Common myeloid progenitor, CD34-positive (primary cell): ENCODE results near the gene FOXK1.
"Not testable (repeated sequence)": the region's sequence is repeated elsewhere in the genome, so short reads cannot be mapped to it uniquely, and the experiment has no call there.

Source experiments
- CTCF ChIA-PET: fragments of 350-600 bp; sonication (Branson Sonifier 250); formaldehyde crosslinking; loops from one replicate; lab custom pipeline; 2021; ENCODE audit warnings: antibody characterized with exemption; lab: Charles Lee
- POLR2A ChIA-PET: fragments of 350-600 bp; sonication (Branson Sonifier 250); formaldehyde crosslinking; loops from one replicate; lab custom pipeline; 2021; ENCODE audit warnings: antibody characterized with exemption; lab: Charles Lee
- DNase-seq, 3 donors: peaks; one replicate each; pipeline versions ENCODE4 v3.0.0 to v3.0.0-alpha.2; 2013
- H3K27ac ChIP-seq, 2 experiments: 1 replicate in 1 of 2; 2 replicates in 1 of 2; pipeline ENCODE4 v1.7.0; 2013; ENCODE audit warnings: inconsistent platforms in 2 of 2, low read length in 2 of 2, mild to moderate bottlenecking in 2 of 2, low read depth in 1 of 2, moderate library complexity in 1 of 2; ENCODE audit not compliant: severe bottlenecking in 2 of 2, insufficient read depth in 1 of 2, poor library complexity in 1 of 2
- H3K27me3 ChIP-seq, 5 experiments: replicated peaks in 2 of 5; 1 replicate in 3 of 5; 2 replicates in 2 of 5; pipeline versions ENCODE4 v1.6.1 to v1.7.0; 2013; ENCODE audit warnings: low read length in 4 of 5, mild to moderate bottlenecking in 2 of 5, moderate library complexity in 2 of 5, inconsistent platforms in 1 of 5; ENCODE audit not compliant: insufficient read depth in 5 of 5, control insufficient read depth in 4 of 5
- H3K36me3 ChIP-seq, 4 experiments: 1 replicate in 2 of 4; 2 replicates in 2 of 4; pipeline versions ENCODE4 v1.6.1 to v1.7.0; 2013; ENCODE audit warnings: low read length in 3 of 4, control low read depth in 1 of 4, mild to moderate bottlenecking in 1 of 4; ENCODE audit not compliant: control insufficient read depth in 4 of 4, insufficient read depth in 4 of 4
- H3K4me1 ChIP-seq, 4 experiments: 1 replicate in 3 of 4; 2 replicates in 1 of 4; pipeline versions ENCODE4 v1.6.1 to v1.7.1; 2013; ENCODE audit warnings: low read length in 3 of 4, mild to moderate bottlenecking in 3 of 4, control low read depth in 1 of 4, inconsistent platforms in 1 of 4, moderate library complexity in 1 of 4; ENCODE audit not compliant: control insufficient read depth in 4 of 4, insufficient read depth in 4 of 4; ENCODE audit errors: control extremely low read depth in 1 of 4
- H3K4me3 ChIP-seq, 7 experiments: 1 replicate in 4 of 7; 2 replicates in 3 of 7; pipeline versions ENCODE4 v1.5.1 to v1.7.0; 2013; ENCODE audit warnings: mild to moderate bottlenecking in 7 of 7, low read length in 6 of 7, moderate library complexity in 6 of 7, inconsistent platforms in 2 of 7, low read depth in 2 of 7, control low read depth in 1 of 7; ENCODE audit not compliant: insufficient read depth in 4 of 7, control insufficient read depth in 1 of 7; ENCODE audit errors: extremely low read depth in 1 of 7
- H3K9me3 ChIP-seq, 5 experiments: 1 replicate in 4 of 5; 2 replicates in 1 of 5; pipeline versions ENCODE4 v1.6.1 to v1.7.1; 2013; ENCODE audit warnings: low read length in 4 of 5, mild to moderate bottlenecking in 2 of 5, inconsistent platforms in 1 of 5, low read depth in 1 of 5, moderate library complexity in 1 of 5; ENCODE audit not compliant: control insufficient read depth in 4 of 5, insufficient read depth in 2 of 5; ENCODE audit errors: control extremely low read depth in 1 of 5
- WGBS: methylation state at CpG from one replicate; pipeline ENCODE4 v1.1.5; 2013; ENCODE audit not compliant: insufficient coverage; 5-methylcytosine and 5-hydroxymethylcytosine counted together

The FOXK1 gene

GRCh38 chr7:4642468-4643203, 39.5 kb upstream of the FOXK1 start:
- Histone ChIP-seq H3K4me3 (peak overlapping the region; percentile 55 to 91 (median 77)), H3K4me1 (peaks cover 3 to 14% (median 12%) of the 10 kb centered on the region in 4 experiments), H3K27me3 (no peaks in the 10 kb centered on the region), H3K36me3 (no peaks in the 10 kb centered on the region), H3K9me3 (peaks cover 0 to 4% (median 0%) of the 10 kb centered on the region in 5 experiments), H3K27ac (peak overlapping the region; percentile 70 to 88)
- POLR2A ChIA-PET = interaction anchor here (0.8 to 1.8 kb wide), 4 partner anchors 29 to 133 kb away, joined by 3 to 14 read pairs (median 9); partner anchors contain the start of genes AP5Z1 and FOXK1
- 71% methylated on average over 10 of the region's 20 CpGs for WGBS
- CTCF ChIA-PET = interaction anchor here (0.7 to 3.6 kb wide), 6 partner anchors 9 to 83 kb away, joined by 3 to 23 read pairs (median 4); partner anchors contain the start of gene FOXK1
- peak in 2 of 3 donors; percentile 25 to 41 for DNase-seq

DNA sequence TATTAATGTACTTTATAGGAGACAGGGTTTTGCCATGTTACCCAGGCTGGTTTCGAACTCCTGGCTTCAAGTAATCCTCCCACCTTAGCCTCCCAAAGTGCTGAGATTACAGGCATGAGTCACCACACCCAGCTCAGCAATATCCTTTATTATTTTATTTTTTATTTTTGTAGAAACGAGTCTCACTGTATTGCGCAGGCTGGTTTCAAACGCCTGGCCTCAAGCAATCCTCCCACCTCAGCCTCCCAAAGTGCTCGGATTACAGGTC, 39.0 kb upstream of the FOXK1 start:
- H3K9me3 ChIP-seq, H3K27ac ChIP-seq, DNase-seq, POLR2A ChIA-PET, H3K36me3 ChIP-seq, H3K27me3 ChIP-seq: not testable (repeated sequence)
- 98% methylated on average over 4 of the region's 5 CpGs for WGBS
- CTCF ChIA-PET = interaction anchor here (0.7 kb wide), 1 partner anchor 11 kb away, joined by 3 read pairs; no protein-coding TSS in a partner anchor
- Histone ChIP-seq H3K4me3 (peak overlapping the region in 2 of 7 experiments; percentile 82 to 91), H3K4me1 (peaks cover 3 to 14% (median 12%) of the 10 kb centered on the region in 4 experiments)

GRCh38 chr7:4645246-4645645, 36.8 kb upstream of the FOXK1 start:
- Histone ChIP-seq H3K36me3 (no peaks in the 10 kb centered on the region), H3K4me1 (peaks cover 3 to 14% (median 12%) of the 10 kb centered on the region in 4 experiments), H3K27ac (no peak overlapping the region), H3K9me3 (peaks cover 0 to 4% (median 0%) of the 10 kb centered on the region in 5 experiments), H3K4me3 (no peak overlapping the region), H3K27me3 (no peaks in the 10 kb centered on the region)
- CTCF ChIA-PET = no interaction called here
- WGBS = 100% methylated on average over 1 of the region's 2 CpGs
- POLR2A ChIA-PET = no interaction called here
- no peak for DNase-seq

GRCh38 chr7:4648111-4648510, 34.0 kb upstream of the FOXK1 start:
- ChIA-PET POLR2A (no interaction called here), CTCF (interaction anchor here (1.3 kb wide), 1 partner anchor 32 kb away, joined by 3 read pairs; no protein-coding TSS in a partner anchor)

GRCh38 chr7:4650433-4651047, 31.6 kb upstream of the FOXK1 start:
- H3K9me3 ChIP-seq = peaks cover 0 to 4% (median 0%) of the 10 kb centered on the region in 5 experiments
- H3K27ac ChIP-seq = no peak overlapping the region
- ChIA-PET POLR2A (no interaction called here), CTCF (interaction anchor here (1.2 kb wide), 1 partner anchor 31 kb away, joined by 3 read pairs; no protein-coding TSS in a partner anchor)
- no peaks in the 10 kb centered on the region for H3K27me3 ChIP-seq
- no peak for DNase-seq
- WGBS = 94% methylated on average over 16 of the region's 18 CpGs
- no peaks in the 10 kb centered on the region for H3K36me3 ChIP-seq
- no peak overlapping the region for H3K4me3 ChIP-seq
- no peaks in the 10 kb centered on the region for H3K4me1 ChIP-seq

More at GRCh38 chr7:4648111-4648510, 34.0 kb upstream of the FOXK1 start:
- Histone ChIP-seq H3K27ac (no peak overlapping the region), H3K4me1 (no peaks in the 10 kb centered on the region), H3K27me3 (no peaks in the 10 kb centered on the region), H3K4me3 (no peak overlapping the region), H3K36me3 (no peaks in the 10 kb centered on the region), H3K9me3 (peaks cover 0 to 4% (median 0%) of the 10 kb centered on the region in 5 experiments)
- WGBS = 100% methylated on average over 6 of the region's 7 CpGs
- DNase-seq = no peak

GRCh38 chr7:4653771-4654170, 28.3 kb upstream of the FOXK1 start:
- POLR2A ChIA-PET = no interaction called here
- H3K4me3 ChIP-seq = no peak overlapping the region
- H3K4me1 ChIP-seq = no peaks in the 10 kb centered on the region
- no peak for DNase-seq
- H3K36me3 ChIP-seq = no peaks in the 10 kb centered on the region
- CTCF ChIA-PET = no interaction called here
- WGBS = 96% methylated on average over 4 of the region's 5 CpGs
- H3K9me3 ChIP-seq = peaks cover 0 to 9% (median 2%) of the 10 kb centered on the region in 5 experiments
- H3K27ac ChIP-seq = no peak overlapping the region
- H3K27me3 ChIP-seq = no peaks in the 10 kb centered on the region

DNA sequence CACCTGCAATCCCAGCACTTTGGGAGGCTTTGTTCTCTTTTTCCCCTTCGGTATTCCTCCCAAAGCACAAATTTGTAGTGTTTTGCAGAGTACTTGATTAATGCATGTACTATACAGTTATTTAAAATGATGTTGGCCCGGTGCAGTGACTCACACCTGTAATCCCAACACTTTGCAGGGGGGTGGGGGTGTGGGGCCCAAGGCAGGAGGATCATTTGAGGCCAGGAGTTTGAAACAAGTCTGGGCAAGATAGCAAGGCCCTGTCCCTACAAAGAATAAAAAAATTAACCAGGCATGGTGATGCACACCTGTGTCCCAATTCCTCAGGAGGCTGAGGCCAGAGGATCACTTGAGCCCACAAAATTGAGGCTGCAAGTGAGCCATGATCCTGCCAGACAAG, 26.8 kb upstream of the FOXK1 start:
- POLR2A ChIA-PET = no interaction called here
- Histone ChIP-seq H3K9me3 (peaks cover 0 to 21% (median 10%) of the 10 kb centered on the region in 5 experiments), H3K4me1 (no peaks in the 10 kb centered on the region), H3K27me3 (no peaks in the 10 kb centered on the region), H3K4me3 (no peak overlapping the region), H3K36me3 (no peaks in the 10 kb centered on the region), H3K27ac (no peak overlapping the region)
- DNase-seq = no peak
- no CpG with 5 or more reads among the region's 2 CpGs for WGBS
- CTCF ChIA-PET = interaction anchor here (0.9 kb wide), 1 partner anchor 37 kb away, joined by 3 read pairs; no protein-coding TSS in a partner anchor
